HG03457 (cell line): ENCODE results near the gene SNRNP27.

ENCODE experiments used
- ATAC-seq: cut with Tn5 transposase; IDR thresholded peaks from one replicate; pipeline ENCODE4 v1.9.1; 2021; ENCODE audit warnings: moderate number of reproducible peaks; ENCODE audit not compliant: unreplicated experiment

The SNRNP27 gene

GRCh38 chr2:69914950-69915945, 21.5 kb downstream of the SNRNP27 start, which contains the start of gene MXD1:
Gene MXD1, plus strand, starts transcription at chr2:69915109. Its CDS starts 222 bp downstream, at chr2:69915331.
- no peak for ATAC-seq

- no peak for ATAC-seq
Measured at GRCh38 chr2:69916106-69916505, 22.4 kb downstream of the SNRNP27 start.

GRCh38 chr2:69917852-69918251, 24.1 kb downstream of the SNRNP27 start:
- ATAC-seq = no peak

- no peak for ATAC-seq
Measured at GRCh38 chr2:69918401-69918800, 24.6 kb downstream of the SNRNP27 start.

GRCh38 chr2:69923116-69923515, 29.4 kb downstream of the SNRNP27 start:
- ATAC-seq = no peak

GRCh38 chr2:69926849-69927515, 33.2 kb downstream of the SNRNP27 start:
- no peak for ATAC-seq

- no peak for ATAC-seq
Measured at GRCh38 chr2:69931832-69932595, 38.3 kb downstream of the SNRNP27 start.

- ATAC-seq = no peak
Measured at GRCh38 chr2:69932596-69932922, 38.8 kb downstream of the SNRNP27 start.

GRCh38 chr2:69933254-69933828, 39.6 kb downstream of the SNRNP27 start:
- ATAC-seq = no peak

GRCh38 chr2:69933839-69934613, 40.3 kb downstream of the SNRNP27 start:
- no peak for ATAC-seq

GRCh38 chr2:69934614-69934908, 40.8 kb downstream of the SNRNP27 start:
- ATAC-seq = no peak

GRCh38 chr2:69935011-69935410, 41.3 kb downstream of the SNRNP27 start:
- ATAC-seq = no peak

- ATAC-seq = no peak
Measured at GRCh38 chr2:69936906-69937305, 43.1 kb downstream of the SNRNP27 start.

GRCh38 chr2:69937968-69938367, 44.2 kb downstream of the SNRNP27 start:
- no peak for ATAC-seq

GRCh38 chr2:69939722-69940121, 46.0 kb downstream of the SNRNP27 start:
- no peak for ATAC-seq

- no peak for ATAC-seq
Measured at GRCh38 chr2:69940691-69941090, 46.9 kb downstream of the SNRNP27 start.

GRCh38 chr2:69943000-69943842, 49.5 kb downstream of the SNRNP27 start:
- no peak for ATAC-seq

GRCh38 chr2:69943843-69944525, 50.2 kb downstream of the SNRNP27 start:
- no peak for ATAC-seq

- ATAC-seq = no peak
Measured at GRCh38 chr2:69944756-69945155, 51.0 kb downstream of the SNRNP27 start.
